ENCODE data around the gene PIK3C2A. TPM values are rescaled to one million over a fixed set of nuclear protein-coding genes. Genes with fewer than 3 reads are reported as not detected.

Gene PIK3C2A
- total RNA-seq, 1 donor from 2014 or later, result 28.1 TPM

GRCh38 chr11:17224727-17225126, 16.9 kb upstream of the PIK3C2A start:
- intact Hi-C loops (cut with DNase I), result no loop called here
- ATAC-seq (ENCODE audit: poor library complexity) (no peak), DNase-seq (no peak)

- intact Hi-C loops (cut with DNase I), result no loop called here
- DNase-seq (no peak), ATAC-seq (ENCODE audit: poor library complexity) (no peak)
These were observed 14.2 kb upstream of the PIK3C2A start for GRCh38 chr11:17221968-17222367.

- ATAC-seq (ENCODE audit: poor library complexity), result no peak
- intact Hi-C loops (cut with DNase I), result no loop called here
- no peak for DNase-seq
These were observed 11.2 kb upstream of the PIK3C2A start for GRCh38 chr11:17219016-17219415.

GRCh38 chr11:17218403-17218802, 10.6 kb upstream of the PIK3C2A start:
- intact Hi-C loops (cut with DNase I), result no loop called here
- DNase-seq, result no peak
- ATAC-seq (ENCODE audit: poor library complexity), result no peak

- intact Hi-C loops (cut with DNase I), result no loop called here
- DNase-seq (no peak), ATAC-seq (ENCODE audit: poor library complexity) (no peak)
These were observed 9.6 kb upstream of the PIK3C2A start for GRCh38 chr11:17217401-17217800.

- intact Hi-C loops (cut with DNase I), result no loop called here
- DNase-seq, result no peak
- ATAC-seq (ENCODE audit: poor library complexity), result no peak
These were observed 6.6 kb upstream of the PIK3C2A start for GRCh38 chr11:17214338-17214737.

GRCh38 chr11:17211286-17211685, 3.5 kb upstream of the PIK3C2A start:
- DNase-seq (no peak), ATAC-seq (ENCODE audit: poor library complexity) (no peak)
- intact Hi-C loops (cut with DNase I), result no loop called here

GRCh38 chr11:17209939-17210245, 2.1 kb upstream of the PIK3C2A start:
- ATAC-seq (ENCODE audit: poor library complexity) (no peak), DNase-seq (no peak)
- intact Hi-C loops (cut with DNase I), result loop anchor here (10.0 kb wide), 1 partner anchor 55 kb away; no protein-coding TSS in a partner anchor

GRCh38 chr11:17208257-17208999, 642 bp upstream of the PIK3C2A start:
- no peak for DNase-seq
- ATAC-seq (ENCODE audit: poor library complexity), result peak; percentile 49
- intact Hi-C loops (cut with DNase I), result loop anchor here (10.0 kb wide), 1 partner anchor 54 kb away; no protein-coding TSS in a partner anchor

- no peak for DNase-seq
- intact Hi-C loops (cut with DNase I), result loop anchor here (10.0 kb wide), 1 partner anchor 52 kb away; no protein-coding TSS in a partner anchor
- ATAC-seq (ENCODE audit: poor library complexity), result no peak
These were observed 1.3 kb downstream of the PIK3C2A start for GRCh38 chr11:17206463-17206862.

- intact Hi-C loops (cut with DNase I), result no loop called here
- ATAC-seq (ENCODE audit: poor library complexity), result no peak
- DNase-seq, result no peak
These were observed 10.3 kb downstream of the PIK3C2A start for GRCh38 chr11:17197431-17197898.

GRCh38 chr11:17188675-17189074, 19.1 kb downstream of the PIK3C2A start:
- no peak for DNase-seq
- intact Hi-C loops (cut with DNase I), result no loop called here
- no peak for ATAC-seq (ENCODE audit: poor library complexity)

- no peak for ATAC-seq (ENCODE audit: poor library complexity)
- intact Hi-C loops (cut with DNase I), result no loop called here
- no peak for DNase-seq
These were observed 20.7 kb downstream of the PIK3C2A start for GRCh38 chr11:17186932-17187692.

GRCh38 chr11:17185938-17186337, 21.8 kb downstream of the PIK3C2A start:
- DNase-seq, result no peak
- intact Hi-C loops (cut with DNase I), result no loop called here
- ATAC-seq (ENCODE audit: poor library complexity), result no peak

- intact Hi-C loops (cut with DNase I), result no loop called here
- ATAC-seq (ENCODE audit: poor library complexity) (no peak), DNase-seq (no peak)
These were observed 22.8 kb downstream of the PIK3C2A start for GRCh38 chr11:17184882-17185587.

GRCh38 chr11:17183836-17184235, 23.9 kb downstream of the PIK3C2A start:
- DNase-seq (no peak), ATAC-seq (ENCODE audit: poor library complexity) (no peak)
- intact Hi-C loops (cut with DNase I), result no loop called here

- DNase-seq (no peak), ATAC-seq (ENCODE audit: poor library complexity) (no peak)
- intact Hi-C loops (cut with DNase I), result no loop called here
These were observed 27.8 kb downstream of the PIK3C2A start for GRCh38 chr11:17179970-17180369.

- ATAC-seq (ENCODE audit: poor library complexity), result no peak
- intact Hi-C loops (cut with DNase I), result no loop called here
- DNase-seq, result no peak
These were observed 34.5 kb downstream of the PIK3C2A start for GRCh38 chr11:17173332-17173731.

GRCh38 chr11:17171916-17172315, 35.9 kb downstream of the PIK3C2A start:
- intact Hi-C loops (cut with DNase I), result no loop called here
- DNase-seq, result no peak
- no peak for ATAC-seq (ENCODE audit: poor library complexity)

- intact Hi-C loops (cut with DNase I), result no loop called here
- DNase-seq (no peak), ATAC-seq (ENCODE audit: poor library complexity) (no peak)
These were observed 36.4 kb downstream of the PIK3C2A start for GRCh38 chr11:17171343-17171742.

All from Right ventricle myocardium superior (tissue), 1 donor.